ENCODE results near the gene SHLD1.

The SHLD1 gene

DNA sequence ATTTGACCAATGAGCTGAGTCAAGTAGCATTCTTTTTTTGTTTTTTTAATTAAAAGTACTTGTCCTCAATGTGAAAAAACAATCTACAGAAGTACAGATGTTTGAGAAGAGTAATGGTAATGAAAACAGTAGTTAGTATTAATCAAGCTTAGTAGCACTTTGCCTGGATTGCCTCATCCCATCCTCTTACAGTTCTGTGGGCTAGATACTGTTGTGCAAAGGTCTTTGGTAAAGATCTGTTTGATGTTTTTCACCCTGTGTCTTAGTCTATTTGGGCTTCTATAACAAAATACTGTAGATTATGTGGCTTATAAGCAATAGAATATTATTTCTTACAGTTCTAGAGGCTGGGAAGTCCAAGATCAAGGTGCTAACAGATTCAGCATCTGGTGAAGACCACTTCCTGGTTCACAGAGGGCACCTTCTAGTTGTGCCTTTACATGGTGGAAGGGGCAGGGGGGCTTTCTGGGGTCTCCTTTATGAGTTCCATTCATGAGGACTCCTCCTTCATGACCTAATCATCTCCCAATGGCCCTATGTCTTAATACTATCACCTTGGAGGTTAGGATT, 84.3 kb downstream of the SHLD1 start:
- no peaks in the 10 kb centered on the region for H3K4me1 ChIP-seq (ENCODE audit: insufficient read depth, insufficient read length)
- H3K36me3 ChIP-seq (ENCODE audit: insufficient read depth, insufficient read length, low read length) = no peaks in the 10 kb centered on the region
- peaks cover 5% of the 10 kb centered on the region; the same call in 1 of the 2 replicates for H3K9me3 ChIP-seq (ENCODE audit: insufficient read depth, low read length)
- H3K27me3 ChIP-seq (ENCODE audit: insufficient read depth, insufficient read length) = no peaks in the 10 kb centered on the region
- no peak overlapping the region for H3K4me3 ChIP-seq (ENCODE audit: insufficient read length, low read depth)
- no peak for DNase-seq (ENCODE audit: low read depth, low spot score)
- H3K9ac ChIP-seq (ENCODE audit: insufficient read length, low read depth) = no peak overlapping the region
- TF ChIP-seq SUZ12 (IDR thresholded peaks at IDR 0.05; ENCODE audit: extremely low read depth, insufficient read depth, insufficient read length) (no peak), YY1 (IDR thresholded peaks at IDR 0.05; ENCODE audit: insufficient read depth, insufficient read length) (no peak), ZNF274 (IDR thresholded peaks at IDR 0.05; ENCODE audit: low read depth, low read length) (no peak)

DNA sequence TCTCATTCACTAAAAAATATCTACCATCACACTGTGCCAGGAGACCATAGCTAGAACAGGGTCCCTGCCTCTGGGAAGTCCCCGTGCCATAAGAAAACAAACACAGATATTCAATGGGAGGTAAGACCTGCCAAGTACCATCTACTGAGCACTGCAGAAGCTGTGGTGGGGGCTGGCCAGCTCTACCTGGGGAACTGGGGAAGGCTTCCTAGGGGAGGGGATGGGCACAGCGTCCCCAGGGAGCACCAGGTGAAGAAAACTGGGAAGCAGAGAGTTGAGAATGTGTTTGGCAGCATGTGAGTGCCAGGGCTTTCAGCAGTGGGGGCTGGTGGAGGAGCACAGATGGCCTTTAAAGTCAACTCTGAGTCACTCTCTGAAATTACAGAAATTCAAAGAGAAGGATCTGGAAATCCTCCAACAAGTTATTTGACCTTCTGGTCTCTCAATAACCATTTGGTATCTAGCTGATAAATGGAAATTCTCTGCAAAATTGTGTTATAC, 85.2 kb downstream of the SHLD1 start:
- DNase-seq (ENCODE audit: low read depth, low spot score) = no peak
- TF ChIP-seq SUZ12 (IDR thresholded peaks at IDR 0.05; ENCODE audit: extremely low read depth, insufficient read depth, insufficient read length) (no peak), YY1 (IDR thresholded peaks at IDR 0.05; ENCODE audit: insufficient read depth, insufficient read length) (no peak), ZNF274 (IDR thresholded peaks at IDR 0.05; ENCODE audit: low read depth, low read length) (no peak)
- H3K9me3 ChIP-seq (ENCODE audit: insufficient read depth, low read length) = peaks cover 5% of the 10 kb centered on the region; the same call in 1 of the 2 replicates
- no peaks in the 10 kb centered on the region for H3K4me1 ChIP-seq (ENCODE audit: insufficient read depth, insufficient read length)
- H3K27me3 ChIP-seq (ENCODE audit: insufficient read depth, insufficient read length) = no peaks in the 10 kb centered on the region
- H3K36me3 ChIP-seq (ENCODE audit: insufficient read depth, insufficient read length, low read length) = no peaks in the 10 kb centered on the region
- no peak overlapping the region for H3K9ac ChIP-seq (ENCODE audit: insufficient read length, low read depth)
- H3K4me3 ChIP-seq (ENCODE audit: insufficient read length, low read depth) = no peak overlapping the region

DNA sequence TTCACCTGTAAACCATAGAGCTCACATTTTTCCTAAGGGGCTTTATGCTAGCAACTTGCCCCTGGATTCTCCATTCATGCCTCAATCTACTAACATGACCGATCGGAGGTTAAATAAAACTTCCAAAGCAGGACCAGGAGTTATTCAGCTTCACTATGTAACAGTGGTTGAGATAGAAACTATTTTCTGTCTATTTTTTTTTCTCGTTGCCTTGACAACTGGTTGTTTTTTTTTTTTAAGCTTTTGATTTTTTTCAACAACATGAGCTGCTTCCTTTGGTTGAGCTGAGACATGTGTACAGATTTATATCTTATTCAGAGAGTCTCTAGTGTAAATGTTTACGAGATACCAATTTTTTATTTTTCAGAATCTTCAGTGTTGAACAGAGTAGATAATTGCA, 85.7 kb downstream of the SHLD1 start:
- Histone ChIP-seq H3K4me3 (ENCODE audit: insufficient read length, low read depth) (no peak overlapping the region), H3K27me3 (ENCODE audit: insufficient read depth, insufficient read length) (no peaks in the 10 kb centered on the region), H3K9me3 (ENCODE audit: insufficient read depth, low read length) (peaks cover 5% of the 10 kb centered on the region; the same call in 1 of the 2 replicates), H3K4me1 (ENCODE audit: insufficient read depth, insufficient read length) (no peaks in the 10 kb centered on the region), H3K9ac (ENCODE audit: insufficient read length, low read depth) (no peak overlapping the region), H3K36me3 (ENCODE audit: insufficient read depth, insufficient read length, low read length) (no peaks in the 10 kb centered on the region)
- DNase-seq (ENCODE audit: low read depth, low spot score) = no peak
- TF ChIP-seq YY1 (IDR thresholded peaks at IDR 0.05; ENCODE audit: insufficient read depth, insufficient read length) (no peak), SUZ12 (IDR thresholded peaks at IDR 0.05; ENCODE audit: extremely low read depth, insufficient read depth, insufficient read length) (no peak), ZNF274 (IDR thresholded peaks at IDR 0.05; ENCODE audit: low read depth, low read length) (no peak)

- H3K9ac ChIP-seq (ENCODE audit: insufficient read length, low read depth) = no peak overlapping the region
- TF ChIP-seq ZNF274 (IDR thresholded peaks at IDR 0.05; ENCODE audit: low read depth, low read length) (no peak), YY1 (IDR thresholded peaks at IDR 0.05; ENCODE audit: insufficient read depth, insufficient read length) (no peak), SUZ12 (IDR thresholded peaks at IDR 0.05; ENCODE audit: extremely low read depth, insufficient read depth, insufficient read length) (no peak)
- H3K9me3 ChIP-seq (ENCODE audit: insufficient read depth, low read length) = peaks cover 5% of the 10 kb centered on the region; the same call in 1 of the 2 replicates
- H3K27me3 ChIP-seq (ENCODE audit: insufficient read depth, insufficient read length) = no peaks in the 10 kb centered on the region
- no peak overlapping the region for H3K4me3 ChIP-seq (ENCODE audit: insufficient read length, low read depth)
- H3K4me1 ChIP-seq (ENCODE audit: insufficient read depth, insufficient read length) = no peaks in the 10 kb centered on the region
- H3K36me3 ChIP-seq (ENCODE audit: insufficient read depth, insufficient read length, low read length) = no peaks in the 10 kb centered on the region
- no peak for DNase-seq (ENCODE audit: low read depth, low spot score)
Measured at GRCh38 chr20:5836569-5836968, 86.4 kb downstream of the SHLD1 start.

GRCh38 chr20:5840411-5841002, 90.3 kb downstream of the SHLD1 start:
- Histone ChIP-seq H3K4me3 (ENCODE audit: insufficient read length, low read depth) (no peak overlapping the region), H3K4me1 (ENCODE audit: insufficient read depth, insufficient read length) (no peaks in the 10 kb centered on the region), H3K9me3 (ENCODE audit: insufficient read depth, low read length) (no peaks in the 10 kb centered on the region), H3K9ac (ENCODE audit: insufficient read length, low read depth) (no peak overlapping the region), H3K27me3 (ENCODE audit: insufficient read depth, insufficient read length) (no peaks in the 10 kb centered on the region), H3K36me3 (ENCODE audit: insufficient read depth, insufficient read length, low read length) (no peaks in the 10 kb centered on the region)
- no peak for DNase-seq (ENCODE audit: low read depth, low spot score)
- TF ChIP-seq SUZ12 (IDR thresholded peaks at IDR 0.05; ENCODE audit: extremely low read depth, insufficient read depth, insufficient read length) = no peak
- no peak for TF ChIP-seq YY1 (IDR thresholded peaks at IDR 0.05; ENCODE audit: insufficient read depth, insufficient read length)
- TF ChIP-seq ZNF274 (IDR thresholded peaks at IDR 0.05; ENCODE audit: low read depth, low read length) = no peak

DNA sequence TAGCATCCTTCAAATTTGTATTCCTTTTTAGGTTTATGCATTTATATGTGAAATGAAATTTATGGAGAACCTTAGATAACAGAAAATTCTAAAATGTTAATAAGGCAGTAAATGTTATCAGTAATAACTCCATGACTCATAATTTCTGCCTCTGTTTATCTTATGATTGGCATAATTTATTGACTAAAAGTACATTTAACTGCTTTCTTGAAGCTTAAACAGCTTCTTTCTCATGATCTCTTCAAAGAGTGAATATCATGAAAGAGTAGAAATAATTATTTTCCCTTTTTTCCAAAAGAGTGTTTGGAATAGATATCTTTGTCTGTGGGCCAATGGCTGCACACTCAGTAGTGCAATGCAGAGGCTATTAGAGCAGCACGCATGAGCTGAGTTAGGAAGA, 91.3 kb downstream of the SHLD1 start:
- no peak overlapping the region for H3K9ac ChIP-seq (ENCODE audit: insufficient read length, low read depth)
- H3K36me3 ChIP-seq (ENCODE audit: insufficient read depth, insufficient read length, low read length) = no peaks in the 10 kb centered on the region
- no peaks in the 10 kb centered on the region for H3K4me1 ChIP-seq (ENCODE audit: insufficient read depth, insufficient read length)
- TF ChIP-seq YY1 (IDR thresholded peaks at IDR 0.05; ENCODE audit: insufficient read depth, insufficient read length) (no peak), SUZ12 (IDR thresholded peaks at IDR 0.05; ENCODE audit: extremely low read depth, insufficient read depth, insufficient read length) (no peak), ZNF274 (IDR thresholded peaks at IDR 0.05; ENCODE audit: low read depth, low read length) (no peak)
- no peaks in the 10 kb centered on the region for H3K27me3 ChIP-seq (ENCODE audit: insufficient read depth, insufficient read length)
- H3K9me3 ChIP-seq (ENCODE audit: insufficient read depth, low read length) = no peaks in the 10 kb centered on the region
- DNase-seq (ENCODE audit: low read depth, low spot score) = no peak
- no peak overlapping the region for H3K4me3 ChIP-seq (ENCODE audit: insufficient read length, low read depth)

- Histone ChIP-seq H3K9ac (ENCODE audit: insufficient read length, low read depth) (no peak overlapping the region), H3K9me3 (ENCODE audit: insufficient read depth, low read length) (no peaks in the 10 kb centered on the region), H3K4me3 (ENCODE audit: insufficient read length, low read depth) (no peak overlapping the region), H3K27me3 (ENCODE audit: insufficient read depth, insufficient read length) (no peaks in the 10 kb centered on the region), H3K36me3 (ENCODE audit: insufficient read depth, insufficient read length, low read length) (no peaks in the 10 kb centered on the region), H3K4me1 (ENCODE audit: insufficient read depth, insufficient read length) (no peaks in the 10 kb centered on the region)
- DNase-seq (ENCODE audit: low read depth, low spot score) = no peak
- TF ChIP-seq YY1 (IDR thresholded peaks at IDR 0.05; ENCODE audit: insufficient read depth, insufficient read length) (no peak), SUZ12 (IDR thresholded peaks at IDR 0.05; ENCODE audit: extremely low read depth, insufficient read depth, insufficient read length) (no peak), ZNF274 (IDR thresholded peaks at IDR 0.05; ENCODE audit: low read depth, low read length) (no peak)
Measured at GRCh38 chr20:5842465-5842864, 92.3 kb downstream of the SHLD1 start.
